ENCODE measurements around the gene HCN1.

GRCh38 chr5:45382583-45382982 lies 313.6 kb downstream of the HCN1 start:
- TF ChIP-seq CTCF (IDR thresholded peaks at IDR 0.05), result no peak
- TF ChIP-seq POLR2A (IDR thresholded peaks at IDR 0.05), result no peak
- TF ChIP-seq EP300 (IDR thresholded peaks at IDR 0.05), result no peak
- TF ChIP-seq POLR2AphosphoS5 (IDR thresholded peaks at IDR 0.05), result no peak

All from suprapubic skin (tissue), 4 donors.